ENCODE data around the gene ADAD2.

Gene ADAD2

DNA sequence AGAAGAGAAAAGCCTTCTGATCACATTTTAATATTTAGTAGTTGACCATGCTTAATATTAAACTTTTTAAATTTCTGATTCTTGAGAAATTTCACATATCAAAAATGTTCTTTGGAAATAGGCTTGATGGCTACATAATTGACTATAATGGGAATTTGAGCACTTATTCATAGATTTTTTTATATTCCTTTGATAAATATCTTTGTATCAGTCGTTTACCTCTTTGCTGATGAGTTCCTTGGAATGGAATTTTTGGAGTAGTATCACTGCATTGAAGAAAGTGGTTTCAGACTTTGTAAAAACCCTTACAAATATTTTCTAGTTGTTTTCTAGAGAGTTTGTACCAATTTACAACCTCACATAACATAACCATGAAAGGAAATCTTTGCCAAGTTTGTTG is 31.2 kb upstream of the ADAD2 start:
- TF ChIP-seq CSDC2 (CRISPR knock-in tag; IDR thresholded peaks at IDR 0.05) (no peak), BACH2 (CRISPR knock-in tag; IDR thresholded peaks at IDR 0.05; ENCODE audit: borderline replicate concordance) (no peak), GLIS3 (CRISPR knock-in tag; IDR thresholded peaks at IDR 0.05) (no peak), ARNTL (CRISPR knock-in tag; IDR thresholded peaks at IDR 0.05; ENCODE audit: borderline replicate concordance, low read depth) (no peak), TOX (CRISPR knock-in tag; IDR thresholded peaks at IDR 0.05; ENCODE audit: borderline replicate concordance) (no peak), OSR1 (CRISPR knock-in tag; IDR thresholded peaks at IDR 0.05) (no peak), PPARA (CRISPR knock-in tag; IDR thresholded peaks at IDR 0.05; ENCODE audit: borderline replicate concordance) (no peak), ZNF70 (CRISPR knock-in tag; IDR thresholded peaks at IDR 0.05) (no peak), TCF4 (CRISPR knock-in tag; IDR thresholded peaks at IDR 0.05; ENCODE audit: borderline replicate concordance) (no peak), POU6F1 (CRISPR knock-in tag; IDR thresholded peaks at IDR 0.05; ENCODE audit: borderline replicate concordance, low read depth) (no peak)
- TF ChIP-seq, protein P1, sequence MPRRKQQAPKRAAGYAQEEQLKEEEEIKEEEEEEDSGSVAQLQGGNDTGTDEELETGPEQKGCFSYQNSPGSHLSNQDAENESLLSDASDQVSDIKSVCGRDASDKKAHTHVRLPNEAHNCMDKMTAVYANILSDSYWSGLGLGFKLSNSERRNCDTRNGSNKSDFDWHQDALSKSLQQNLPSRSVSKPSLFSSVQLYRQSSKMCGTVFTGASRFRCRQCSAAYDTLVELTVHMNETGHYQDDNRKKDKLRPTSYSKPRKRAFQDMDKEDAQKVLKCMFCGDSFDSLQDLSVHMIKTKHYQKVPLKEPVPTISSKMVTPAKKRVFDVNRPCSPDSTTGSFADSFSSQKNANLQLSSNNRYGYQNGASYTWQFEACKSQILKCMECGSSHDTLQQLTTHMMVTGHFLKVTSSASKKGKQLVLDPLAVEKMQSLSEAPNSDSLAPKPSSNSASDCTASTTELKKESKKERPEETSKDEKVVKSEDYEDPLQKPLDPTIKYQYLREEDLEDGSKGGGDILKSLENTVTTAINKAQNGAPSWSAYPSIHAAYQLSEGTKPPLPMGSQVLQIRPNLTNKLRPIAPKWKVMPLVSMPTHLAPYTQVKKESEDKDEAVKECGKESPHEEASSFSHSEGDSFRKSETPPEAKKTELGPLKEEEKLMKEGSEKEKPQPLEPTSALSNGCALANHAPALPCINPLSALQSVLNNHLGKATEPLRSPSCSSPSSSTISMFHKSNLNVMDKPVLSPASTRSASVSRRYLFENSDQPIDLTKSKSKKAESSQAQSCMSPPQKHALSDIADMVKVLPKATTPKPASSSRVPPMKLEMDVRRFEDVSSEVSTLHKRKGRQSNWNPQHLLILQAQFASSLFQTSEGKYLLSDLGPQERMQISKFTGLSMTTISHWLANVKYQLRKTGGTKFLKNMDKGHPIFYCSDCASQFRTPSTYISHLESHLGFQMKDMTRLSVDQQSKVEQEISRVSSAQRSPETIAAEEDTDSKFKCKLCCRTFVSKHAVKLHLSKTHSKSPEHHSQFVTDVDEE (CRISPR knock-in tag; IDR thresholded peaks at IDR 0.05) = no peak
- TF ChIP-seq, protein P2, sequence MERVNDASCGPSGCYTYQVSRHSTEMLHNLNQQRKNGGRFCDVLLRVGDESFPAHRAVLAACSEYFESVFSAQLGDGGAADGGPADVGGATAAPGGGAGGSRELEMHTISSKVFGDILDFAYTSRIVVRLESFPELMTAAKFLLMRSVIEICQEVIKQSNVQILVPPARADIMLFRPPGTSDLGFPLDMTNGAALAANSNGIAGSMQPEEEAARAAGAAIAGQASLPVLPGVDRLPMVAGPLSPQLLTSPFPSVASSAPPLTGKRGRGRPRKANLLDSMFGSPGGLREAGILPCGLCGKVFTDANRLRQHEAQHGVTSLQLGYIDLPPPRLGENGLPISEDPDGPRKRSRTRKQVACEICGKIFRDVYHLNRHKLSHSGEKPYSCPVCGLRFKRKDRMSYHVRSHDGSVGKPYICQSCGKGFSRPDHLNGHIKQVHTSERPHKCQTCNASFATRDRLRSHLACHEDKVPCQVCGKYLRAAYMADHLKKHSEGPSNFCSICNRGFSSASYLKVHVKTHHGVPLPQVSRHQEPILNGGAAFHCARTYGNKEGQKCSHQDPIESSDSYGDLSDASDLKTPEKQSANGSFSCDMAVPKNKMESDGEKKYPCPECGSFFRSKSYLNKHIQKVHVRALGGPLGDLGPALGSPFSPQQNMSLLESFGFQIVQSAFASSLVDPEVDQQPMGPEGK (CRISPR knock-in tag; IDR thresholded peaks at IDR 0.05; ENCODE audit: borderline replicate concordance) = no peak
- no peak for ATAC-seq

- no peak for TF ChIP-seq ZNF565 (CRISPR knock-in tag; conservative IDR thresholded peaks at IDR 0.05; ENCODE audit: low read depth)
- no peak for TF ChIP-seq CREB5 (CRISPR knock-in tag; IDR thresholded peaks at IDR 0.05; ENCODE audit: low read depth)
- TF ChIP-seq ISL1 (CRISPR knock-in tag; IDR thresholded peaks at IDR 0.05) = no peak
- no peak for TF ChIP-seq SNAI2 (CRISPR knock-in tag; IDR thresholded peaks at IDR 0.05)
- no peak for TF ChIP-seq ZNF70 (CRISPR knock-in tag; IDR thresholded peaks at IDR 0.05)
Measured at GRCh38 chr16:84161037-84161436, 29.9 kb upstream of the ADAD2 start.

GRCh38 chr16:84161801-84162200 is 29.2 kb upstream of the ADAD2 start:
- TF ChIP-seq OSR1 (CRISPR knock-in tag; IDR thresholded peaks at IDR 0.05) = no peak
- TF ChIP-seq ZNF565 (CRISPR knock-in tag; conservative IDR thresholded peaks at IDR 0.05; ENCODE audit: low read depth) = no peak
- TF ChIP-seq, protein P2 (CRISPR knock-in tag; IDR thresholded peaks at IDR 0.05; ENCODE audit: borderline replicate concordance) = no peak
- no peak for TF ChIP-seq ZFP30 (CRISPR knock-in tag; IDR thresholded peaks at IDR 0.05)
- TF ChIP-seq SNAI2 (CRISPR knock-in tag; IDR thresholded peaks at IDR 0.05) = no peak
- no peak for TF ChIP-seq TCF4 (CRISPR knock-in tag; IDR thresholded peaks at IDR 0.05; ENCODE audit: borderline replicate concordance)
- TF ChIP-seq ESRRG (CRISPR knock-in tag; IDR thresholded peaks at IDR 0.05) = no peak
- no peak for TF ChIP-seq GLIS3 (CRISPR knock-in tag; IDR thresholded peaks at IDR 0.05)
- no peak for TF ChIP-seq ZFP3 (CRISPR knock-in tag; IDR thresholded peaks at IDR 0.05)
- no peak for TF ChIP-seq POU6F1 (CRISPR knock-in tag; IDR thresholded peaks at IDR 0.05; ENCODE audit: borderline replicate concordance, low read depth)
- TF ChIP-seq, protein P3, sequence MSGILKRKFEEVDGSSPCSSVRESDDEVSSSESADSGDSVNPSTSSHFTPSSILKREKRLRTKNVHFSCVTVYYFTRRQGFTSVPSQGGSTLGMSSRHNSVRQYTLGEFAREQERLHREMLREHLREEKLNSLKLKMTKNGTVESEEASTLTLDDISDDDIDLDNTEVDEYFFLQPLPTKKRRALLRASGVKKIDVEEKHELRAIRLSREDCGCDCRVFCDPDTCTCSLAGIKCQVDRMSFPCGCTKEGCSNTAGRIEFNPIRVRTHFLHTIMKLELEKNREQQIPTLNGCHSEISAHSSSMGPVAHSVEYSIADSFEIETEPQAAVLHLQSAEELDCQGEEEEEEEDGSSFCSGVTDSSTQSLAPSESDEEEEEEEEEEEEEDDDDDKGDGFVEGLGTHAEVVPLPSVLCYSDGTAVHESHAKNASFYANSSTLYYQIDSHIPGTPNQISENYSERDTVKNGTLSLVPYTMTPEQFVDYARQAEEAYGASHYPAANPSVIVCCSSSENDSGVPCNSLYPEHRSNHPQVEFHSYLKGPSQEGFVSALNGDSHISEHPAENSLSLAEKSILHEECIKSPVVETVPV (CRISPR knock-in tag; IDR thresholded peaks at IDR 0.05) = no peak
- TF ChIP-seq CREB5 (CRISPR knock-in tag; IDR thresholded peaks at IDR 0.05; ENCODE audit: low read depth) = no peak
- no peak for TF ChIP-seq ISL1 (CRISPR knock-in tag; IDR thresholded peaks at IDR 0.05)
- TF ChIP-seq ZC3H10 (CRISPR knock-in tag; IDR thresholded peaks at IDR 0.05) = no peak
- TF ChIP-seq RARB (CRISPR knock-in tag; IDR thresholded peaks at IDR 0.05) = no peak
- TF ChIP-seq CSDC2 (CRISPR knock-in tag; IDR thresholded peaks at IDR 0.05) = no peak
- ATAC-seq = no peak

More at GRCh38 chr16:84161037-84161436, 29.9 kb upstream of the ADAD2 start:
- ATAC-seq = no peak
